ENCODE results near the gene PLAA. TPM values are rescaled to one million over a fixed set of nuclear protein-coding genes. Genes with fewer than 3 reads are reported as not detected.

Gene PLAA
- total RNA-seq, 1 experiment from 2014 or later, result 41.2 TPM

DNA sequence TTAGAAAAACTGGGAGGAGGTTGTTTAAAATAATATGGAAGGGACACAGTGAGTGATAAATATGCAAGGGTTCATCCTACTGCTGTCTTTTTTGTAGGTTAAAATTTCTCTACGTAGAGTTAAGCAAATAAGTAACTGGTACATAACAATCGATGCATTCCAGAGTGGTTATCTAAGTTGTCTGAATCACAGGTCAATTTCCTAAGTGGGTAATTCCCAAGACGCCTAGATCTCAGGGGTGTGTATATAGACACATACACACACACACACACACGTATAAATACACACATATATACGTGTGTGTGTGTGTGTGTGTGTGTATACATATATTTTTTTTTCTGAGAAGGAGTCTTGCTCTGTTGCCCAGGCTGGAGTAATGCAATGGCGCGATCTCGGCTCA lies 76.8 kb downstream of the PLAA start:
- Histone ChIP-seq H3K9me3 (ENCODE audit: control insufficient read depth in 1 of 2, insufficient read depth in 1 of 2, low read depth in 1 of 2, low read length in 2 of 2) (no peaks in the 10 kb centered on the region), H4K20me1 (ENCODE audit: insufficient read depth) (no peaks in the 10 kb centered on the region), H3K4me3 (replicated peaks in 1 of 2; ENCODE audit: low read depth in 1 of 2, low read length in 2 of 2) (no peak overlapping the region), H3K36me3 (ENCODE audit: control insufficient read depth in 1 of 2, insufficient read depth in 2 of 2, low read length in 2 of 2) (peaks cover 0 to 4% of the 10 kb centered on the region in 2 experiments; a peak in 2 of 4 replicates), H2AFZ (ENCODE audit: low read depth, low read length, poor library complexity, severe bottlenecking) (no peak overlapping the region), H3K4me1 (ENCODE audit: control insufficient read depth in 1 of 2, insufficient read depth in 2 of 2, low read length in 2 of 2) (no peaks in the 10 kb centered on the region), H3K9me2 (ENCODE audit: insufficient read depth) (no peaks in the 10 kb centered on the region), H3K79me2 (ENCODE audit: insufficient read depth, low read length) (peaks cover 3% of the 10 kb centered on the region; the same call in 1 of the 2 replicates), H3K27ac (ENCODE audit: low read depth, low read length) (no peak overlapping the region), H3K27me3 (ENCODE audit: insufficient read depth, low read length) (no peaks in the 10 kb centered on the region), H3K4me2 (ENCODE audit: low read length) (no peak overlapping the region), H3K9ac (ENCODE audit: low read length) (no peak overlapping the region)
- CTCF ChIA-PET, result no interaction called here
- DNase-seq (ENCODE audit: low read depth, low spot score), result no peak
- intact Hi-C loops (cut with micrococcal nuclease), result no loop called here
- RAD21 ChIA-PET (ENCODE audit: low non-redundant PET in 1 of 2, low total read pairs in 2 of 2, uncharacterized antibody in 2 of 2, unreplicated experiment in 2 of 2), result no interaction called here
- BruUV-seq (replicated peaks), result no TSS peak
- POLR2A ChIA-PET, result no interaction called here
- no peak for ATAC-seq
- TF ChIP-seq REST (IDR thresholded peaks at IDR 0.05; ENCODE audit: low read depth) (no peak), TCF7L2 (IDR thresholded peaks at IDR 0.05; ENCODE audit: borderline replicate concordance, extremely low read depth, insufficient read depth, insufficient read length) (no peak), EGR1 (IDR thresholded peaks at IDR 0.05; ENCODE audit: low read depth) (no peak), SP1 (IDR thresholded peaks at IDR 0.05; ENCODE audit: low read depth) (no peak), EZH2 (IDR thresholded peaks at IDR 0.05) (no peak), SRF (IDR thresholded peaks at IDR 0.05; ENCODE audit: low read depth) (no peak), ZNF274 (IDR thresholded peaks at IDR 0.05; ENCODE audit: low read depth, low read length) (no peak), POLR2A (IDR thresholded peaks at IDR 0.05; ENCODE audit: borderline replicate concordance, extremely low read depth, insufficient read depth, insufficient read length) (no peak)
- TF ChIP-seq, protein P1, sequence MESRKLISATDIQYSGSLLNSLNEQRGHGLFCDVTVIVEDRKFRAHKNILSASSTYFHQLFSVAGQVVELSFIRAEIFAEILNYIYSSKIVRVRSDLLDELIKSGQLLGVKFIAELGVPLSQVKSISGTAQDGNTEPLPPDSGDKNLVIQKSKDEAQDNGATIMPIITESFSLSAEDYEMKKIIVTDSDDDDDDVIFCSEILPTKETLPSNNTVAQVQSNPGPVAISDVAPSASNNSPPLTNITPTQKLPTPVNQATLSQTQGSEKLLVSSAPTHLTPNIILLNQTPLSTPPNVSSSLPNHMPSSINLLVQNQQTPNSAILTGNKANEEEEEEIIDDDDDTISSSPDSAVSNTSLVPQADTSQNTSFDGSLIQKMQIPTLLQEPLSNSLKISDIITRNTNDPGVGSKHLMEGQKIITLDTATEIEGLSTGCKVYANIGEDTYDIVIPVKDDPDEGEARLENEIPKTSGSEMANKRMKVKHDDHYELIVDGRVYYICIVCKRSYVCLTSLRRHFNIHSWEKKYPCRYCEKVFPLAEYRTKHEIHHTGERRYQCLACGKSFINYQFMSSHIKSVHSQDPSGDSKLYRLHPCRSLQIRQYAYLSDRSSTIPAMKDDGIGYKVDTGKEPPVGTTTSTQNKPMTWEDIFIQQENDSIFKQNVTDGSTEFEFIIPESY (IDR thresholded peaks at IDR 0.05; ENCODE audit: extremely low read depth, insufficient replicate concordance, low read length), result no peak
- TF ChIP-seq, protein P2, sequence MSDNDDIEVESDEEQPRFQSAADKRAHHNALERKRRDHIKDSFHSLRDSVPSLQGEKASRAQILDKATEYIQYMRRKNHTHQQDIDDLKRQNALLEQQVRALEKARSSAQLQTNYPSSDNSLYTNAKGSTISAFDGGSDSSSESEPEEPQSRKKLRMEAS (IDR thresholded peaks at IDR 0.05), result no peak

Data from HCT116 (cell line).